Muscle layer of duodenum (tissue), 2 donors: Measurements from ENCODE around the gene UBASH3B.

Experiments used
- H3K27ac ChIP-seq: one replicate; pipeline ENCODE4 v1.7.0; 2013; ENCODE audit warnings: mild to moderate bottlenecking, low read length
- H3K27me3 ChIP-seq: one replicate; pipeline ENCODE4 v1.7.0; 2013; ENCODE audit warnings: low read depth, mild to moderate bottlenecking, control low read depth, low read length
- H3K36me3 ChIP-seq, 2 donors: one replicate each; pipeline ENCODE4 v1.7.0; 2013; ENCODE audit warnings: low read length in 2 of 2, control low read depth in 1 of 2, mild to moderate bottlenecking in 1 of 2; ENCODE audit not compliant: insufficient read depth in 2 of 2, control insufficient read depth in 1 of 2
- H3K4me1 ChIP-seq, 2 donors: one replicate each; pipeline ENCODE4 v1.7.0; 2013; ENCODE audit warnings: low read length in 2 of 2, mild to moderate bottlenecking in 2 of 2, control low read depth in 1 of 2, moderate library complexity in 1 of 2; ENCODE audit not compliant: insufficient read depth in 2 of 2, control insufficient read depth in 1 of 2
- H3K4me3 ChIP-seq, 2 donors: one replicate each; pipeline ENCODE4 v1.7.0; 2013; ENCODE audit warnings: low read length in 2 of 2, low read depth in 1 of 2, mild to moderate bottlenecking in 1 of 2
- H3K9me3 ChIP-seq, 2 donors: one replicate each; pipeline ENCODE4 v1.7.0; 2013; ENCODE audit warnings: low read length in 2 of 2, control low read depth in 1 of 2, mild to moderate bottlenecking in 1 of 2; ENCODE audit not compliant: control insufficient read depth in 1 of 2
- donor health status: healthy.

UBASH3B gene

DNA sequence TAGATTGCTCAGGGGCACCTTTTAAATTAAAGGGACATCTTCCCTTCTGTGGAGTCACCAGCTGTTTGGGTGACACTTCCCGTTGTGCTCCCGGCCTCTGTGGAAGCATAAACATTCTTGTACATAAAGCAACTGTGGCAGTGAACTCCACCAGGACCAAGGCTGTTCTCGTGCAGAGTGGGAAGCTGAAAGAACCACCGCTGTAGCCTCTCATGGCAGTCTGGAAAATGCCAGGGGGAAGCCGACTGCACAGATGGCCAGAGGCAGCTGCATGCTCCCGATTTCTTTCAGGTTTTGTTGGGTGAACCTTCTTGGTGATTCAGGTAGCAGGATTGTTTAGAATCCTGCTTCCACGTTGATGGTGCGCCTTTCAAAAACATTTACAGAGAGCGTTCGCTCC is 10.3 kb downstream of the UBASH3B start:
- H3K9me3 ChIP-seq = no peaks in the 10 kb centered on the region
- H3K36me3 ChIP-seq = no peaks in the 10 kb centered on the region
- no peak overlapping the region for H3K27ac ChIP-seq
- H3K4me3 ChIP-seq = no peak overlapping the region
- peaks cover 7 to 9% of the 10 kb centered on the region in 2 donors for H3K4me1 ChIP-seq
- H3K27me3 ChIP-seq = no peaks in the 10 kb centered on the region

DNA sequence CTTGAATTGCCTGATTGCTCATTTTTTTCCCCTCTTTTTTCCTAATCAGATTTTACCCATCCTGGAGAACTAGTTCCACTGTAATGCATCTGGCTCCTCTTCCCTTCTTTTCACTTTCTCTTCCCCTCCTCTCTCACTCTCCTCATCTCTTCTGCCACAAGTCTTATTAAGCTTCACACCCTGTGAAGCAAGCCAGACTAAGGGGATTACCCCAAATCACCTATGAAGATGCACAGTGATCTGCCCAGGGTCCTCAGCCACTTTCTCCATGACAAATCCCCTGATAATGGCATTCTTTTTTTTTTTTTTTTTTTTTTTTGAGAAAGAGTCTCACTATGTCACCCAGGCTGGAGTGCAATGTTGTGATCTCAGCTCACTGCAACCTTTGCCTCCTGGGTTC is 11.2 kb downstream of the UBASH3B start:
- H3K27ac ChIP-seq = no peak overlapping the region
- no peaks in the 10 kb centered on the region for H3K9me3 ChIP-seq
- no peak overlapping the region for H3K4me3 ChIP-seq
- H3K36me3 ChIP-seq = no peaks in the 10 kb centered on the region
- no peaks in the 10 kb centered on the region for H3K27me3 ChIP-seq
- peaks cover 7 to 9% of the 10 kb centered on the region in 2 donors for H3K4me1 ChIP-seq

DNA sequence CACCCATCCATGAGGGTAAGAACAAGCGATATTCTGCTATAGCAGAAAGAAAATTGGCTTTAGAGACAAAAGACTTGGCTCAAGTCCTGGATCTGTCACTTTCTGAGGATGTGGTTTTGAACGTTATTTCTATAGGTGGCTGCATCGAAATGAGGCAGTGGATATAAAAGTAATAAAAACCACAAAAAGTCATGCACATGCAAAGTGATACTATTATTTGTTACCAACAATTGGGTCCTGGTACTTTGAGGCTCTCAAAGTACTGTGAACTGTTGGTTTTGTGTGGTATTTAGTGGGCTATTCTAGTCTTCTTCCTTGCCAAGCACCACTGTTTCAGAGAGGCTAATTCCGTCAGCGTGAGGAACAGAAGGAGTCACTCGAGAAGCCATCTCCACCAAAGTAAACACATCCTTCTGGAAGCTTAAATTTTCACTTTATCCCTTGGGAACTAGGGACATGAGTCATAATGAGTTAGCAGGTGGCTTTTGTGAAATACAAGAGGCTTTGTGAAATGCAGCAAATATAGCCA is 13.1 kb downstream of the UBASH3B start:
- H3K27me3 ChIP-seq = no peaks in the 10 kb centered on the region
- peaks cover 7 to 8% of the 10 kb centered on the region in 2 donors for H3K4me1 ChIP-seq
- H3K36me3 ChIP-seq = no peaks in the 10 kb centered on the region
- no peak overlapping the region for H3K27ac ChIP-seq
- H3K9me3 ChIP-seq = no peaks in the 10 kb centered on the region
- no peak overlapping the region for H3K4me3 ChIP-seq

DNA sequence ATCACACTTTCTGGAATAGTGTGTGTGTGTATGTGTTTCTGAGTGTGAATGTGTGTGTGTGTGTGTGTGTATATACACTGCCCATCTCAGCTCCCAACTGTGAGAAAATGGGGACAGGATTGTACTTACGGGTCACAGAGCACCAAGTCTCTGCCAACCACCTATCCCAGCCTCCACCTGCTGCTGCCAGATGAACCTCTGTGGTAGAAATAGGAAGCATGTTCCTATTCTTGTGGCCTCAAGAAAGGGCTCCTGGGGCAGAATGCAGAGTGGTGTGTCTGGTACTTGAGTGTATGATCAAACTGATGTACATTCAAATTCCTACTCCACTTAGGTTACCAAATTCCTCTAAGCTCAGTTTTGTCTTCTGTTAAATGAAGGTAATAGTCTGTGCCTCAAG is 14.6 kb downstream of the UBASH3B start:
- Histone ChIP-seq H3K9me3 (no peaks in the 10 kb centered on the region), H3K4me1 (peaks cover 4 to 7% of the 10 kb centered on the region in 2 donors), H3K36me3 (no peaks in the 10 kb centered on the region), H3K4me3 (no peak overlapping the region), H3K27me3 (no peaks in the 10 kb centered on the region), H3K27ac (no peak overlapping the region)

DNA sequence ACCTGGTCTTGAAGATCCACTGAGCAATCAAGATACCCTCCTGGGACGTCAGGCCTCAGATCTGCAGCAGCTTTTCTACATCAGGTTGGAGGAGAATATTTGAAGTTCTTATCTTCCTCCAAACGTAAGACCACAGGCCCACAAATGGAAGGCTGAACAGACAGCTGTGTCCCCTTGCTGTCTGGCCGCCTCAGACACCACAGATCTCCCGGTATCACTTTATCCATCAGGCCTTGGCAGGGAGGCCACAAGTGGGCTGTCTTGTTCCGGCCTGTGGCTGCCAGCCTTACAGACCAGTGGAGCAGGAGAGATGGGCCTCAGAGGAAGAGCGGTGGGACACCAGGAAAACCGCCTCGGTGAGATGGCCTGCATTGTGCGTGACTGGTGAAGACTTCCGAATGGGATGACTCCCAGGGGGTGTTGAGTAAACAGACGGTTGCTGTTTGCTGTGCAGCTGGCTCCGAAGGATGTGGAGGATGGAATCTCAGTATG is 15.9 kb downstream of the UBASH3B start:
- Histone ChIP-seq H3K9me3 (no peaks in the 10 kb centered on the region), H3K27ac (no peak overlapping the region), H3K4me3 (no peak overlapping the region), H3K36me3 (no peaks in the 10 kb centered on the region), H3K27me3 (no peaks in the 10 kb centered on the region), H3K4me1 (peaks cover 3 to 4% of the 10 kb centered on the region in 2 donors)

DNA sequence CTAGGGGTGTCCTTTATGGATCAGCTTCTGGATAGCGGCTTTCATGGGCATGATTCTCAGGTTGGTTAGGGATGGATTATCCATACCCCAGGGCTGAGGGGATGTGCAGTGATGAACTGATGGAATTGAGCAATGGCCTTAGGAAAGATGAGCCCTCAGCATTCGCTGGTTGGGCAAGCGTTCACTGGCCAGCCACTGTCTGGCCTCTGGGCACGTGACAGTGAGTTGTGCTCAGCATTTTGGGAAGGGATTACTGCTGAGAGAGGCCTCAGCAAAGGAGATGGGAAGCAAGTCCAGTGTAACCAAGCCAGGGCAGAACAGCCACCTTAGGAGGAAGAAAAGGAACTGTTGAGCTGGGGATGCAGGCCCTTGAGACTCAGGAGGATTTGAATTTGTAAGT is 17.4 kb downstream of the UBASH3B start:
- peaks cover 0 to 4% of the 10 kb centered on the region in 2 donors for H3K4me1 ChIP-seq
- H3K36me3 ChIP-seq = no peaks in the 10 kb centered on the region
- H3K4me3 ChIP-seq = no peak overlapping the region
- no peak overlapping the region for H3K27ac ChIP-seq
- no peaks in the 10 kb centered on the region for H3K27me3 ChIP-seq
- no peaks in the 10 kb centered on the region for H3K9me3 ChIP-seq

DNA sequence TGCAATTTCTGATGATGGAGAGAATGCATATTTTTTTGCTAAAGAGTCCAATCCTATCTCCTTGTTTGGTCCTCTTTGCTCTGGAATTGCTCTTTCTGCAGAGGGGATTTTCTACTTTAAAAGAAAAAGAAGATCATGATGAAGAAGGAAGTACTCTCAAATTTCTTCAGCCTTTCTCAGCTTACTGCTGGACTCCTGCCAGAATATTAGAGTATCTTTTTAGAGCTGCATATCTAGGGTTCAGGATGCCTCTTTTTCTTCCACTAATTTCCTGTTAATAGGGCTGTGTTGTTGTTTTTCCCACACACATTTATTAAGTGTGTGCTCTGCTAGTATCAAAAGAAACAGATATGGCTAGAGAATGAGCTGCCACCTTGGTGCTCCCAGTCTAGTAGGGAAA is 18.2 kb downstream of the UBASH3B start:
- Histone ChIP-seq H3K9me3 (no peaks in the 10 kb centered on the region), H3K4me1 (no peaks in the 10 kb centered on the region), H3K27ac (no peak overlapping the region), H3K4me3 (no peak overlapping the region), H3K36me3 (no peaks in the 10 kb centered on the region), H3K27me3 (no peaks in the 10 kb centered on the region)

DNA sequence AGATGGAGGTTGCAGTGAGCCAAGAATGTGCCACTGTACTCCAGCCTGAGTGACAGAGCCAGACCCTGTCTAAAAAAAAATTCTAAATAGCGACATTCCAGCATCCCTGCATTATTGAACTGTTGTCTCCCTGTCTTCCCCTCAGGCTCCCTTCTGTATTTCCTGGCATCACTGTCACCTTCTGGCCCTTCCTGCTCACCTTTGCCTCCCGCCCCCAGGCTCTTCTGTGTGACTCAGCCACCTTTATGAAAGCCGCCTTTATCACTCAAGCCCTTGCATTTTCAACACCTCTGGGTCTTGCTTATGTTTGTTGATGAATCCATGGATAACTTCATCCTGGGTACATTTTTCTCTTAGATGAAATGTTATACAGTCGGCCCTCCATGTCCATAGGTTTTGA is 21.1 kb downstream of the UBASH3B start:
- Histone ChIP-seq H3K4me1 (no peaks in the 10 kb centered on the region), H3K4me3 (no peak overlapping the region), H3K27me3 (no peaks in the 10 kb centered on the region), H3K36me3 (no peaks in the 10 kb centered on the region), H3K27ac (no peak overlapping the region), H3K9me3 (no peaks in the 10 kb centered on the region)

DNA sequence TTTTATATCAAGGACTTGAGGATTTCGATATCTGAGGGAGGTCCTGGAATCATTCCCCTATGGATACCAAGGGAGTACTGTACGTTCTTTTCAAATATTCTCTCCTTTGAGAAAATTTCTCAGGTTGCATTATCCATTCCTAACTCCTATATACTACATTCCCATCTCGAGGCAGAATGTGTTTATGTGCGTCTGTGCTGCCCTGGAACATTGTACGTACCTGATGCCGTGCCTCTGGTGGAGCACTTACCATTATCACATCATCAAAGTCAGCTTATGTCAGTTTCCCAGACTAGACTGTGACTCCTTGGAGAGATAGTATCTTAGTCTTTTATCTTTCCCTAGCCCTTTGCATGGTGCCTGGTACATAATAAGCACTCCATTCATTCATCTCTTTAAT is 21.7 kb downstream of the UBASH3B start:
- Histone ChIP-seq H3K4me3 (no peak overlapping the region), H3K4me1 (no peaks in the 10 kb centered on the region), H3K36me3 (no peaks in the 10 kb centered on the region), H3K27ac (no peak overlapping the region), H3K9me3 (no peaks in the 10 kb centered on the region), H3K27me3 (no peaks in the 10 kb centered on the region)

DNA sequence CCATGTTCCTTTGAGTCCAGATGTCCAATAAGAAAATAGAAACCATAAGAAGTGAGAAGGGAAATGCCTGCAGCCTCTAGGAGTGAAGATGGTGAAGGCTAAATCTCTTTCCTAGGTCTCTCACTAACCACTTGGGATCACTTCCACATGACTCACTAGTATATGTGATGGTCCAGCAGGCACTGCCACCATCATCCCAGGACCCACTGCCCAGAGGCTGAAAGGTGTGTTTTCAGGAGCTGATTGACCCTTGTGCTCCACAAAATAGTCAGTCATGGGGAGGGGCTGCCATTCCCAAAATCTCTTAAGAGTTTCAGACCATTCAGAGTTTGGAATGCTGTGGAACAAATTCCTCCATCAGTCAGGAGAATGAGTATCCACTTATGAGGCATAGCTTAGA is 22.9 kb downstream of the UBASH3B start:
- H3K27me3 ChIP-seq = no peaks in the 10 kb centered on the region
- H3K9me3 ChIP-seq = no peaks in the 10 kb centered on the region
- H3K4me3 ChIP-seq = no peak overlapping the region
- no peaks in the 10 kb centered on the region for H3K36me3 ChIP-seq
- no peaks in the 10 kb centered on the region for H3K4me1 ChIP-seq
- H3K27ac ChIP-seq = no peak overlapping the region

DNA sequence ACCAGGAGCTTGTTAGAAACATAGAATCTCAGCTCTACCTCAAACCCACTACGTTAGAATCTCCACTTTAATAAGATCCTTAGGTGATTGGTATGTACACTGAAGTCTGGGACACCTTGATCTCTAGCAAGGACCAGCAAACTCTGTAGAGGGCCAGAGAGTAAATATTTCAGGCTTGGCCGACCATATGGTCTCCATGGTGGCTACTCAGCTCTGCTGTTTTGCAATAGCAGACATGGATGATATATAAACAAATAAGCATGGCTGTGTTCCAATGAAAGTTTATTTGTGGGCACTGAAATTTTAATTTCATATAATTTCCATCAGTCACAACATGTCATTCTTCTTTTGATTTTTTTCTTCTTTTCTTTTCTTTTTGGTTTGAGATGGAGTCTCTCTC is 23.9 kb downstream of the UBASH3B start:
- no peak overlapping the region for H3K27ac ChIP-seq
- no peaks in the 10 kb centered on the region for H3K9me3 ChIP-seq
- H3K4me3 ChIP-seq = no peak overlapping the region
- H3K36me3 ChIP-seq = no peaks in the 10 kb centered on the region
- H3K4me1 ChIP-seq = no peaks in the 10 kb centered on the region
- no peaks in the 10 kb centered on the region for H3K27me3 ChIP-seq

DNA sequence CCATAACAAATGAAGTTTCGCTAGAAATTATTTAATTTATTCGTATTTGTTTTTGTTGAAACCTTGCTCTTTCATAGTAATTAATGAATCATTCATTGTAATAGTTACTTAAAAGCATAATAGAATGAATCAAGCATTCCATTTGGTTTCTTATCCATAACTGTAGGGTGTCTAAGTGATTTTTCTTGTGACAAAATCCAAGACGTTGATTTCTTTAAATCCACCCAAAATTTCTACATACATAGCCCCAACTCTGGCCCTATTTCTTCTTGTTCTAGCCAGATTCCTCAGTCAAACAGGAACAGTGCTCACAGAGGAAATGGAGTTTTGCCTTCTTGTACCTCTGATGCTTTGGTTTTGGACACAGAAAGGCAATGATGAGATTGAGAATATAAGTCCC is 25.5 kb downstream of the UBASH3B start:
- Histone ChIP-seq H3K9me3 (no peaks in the 10 kb centered on the region), H3K4me3 (no peak overlapping the region), H3K27me3 (no peaks in the 10 kb centered on the region), H3K36me3 (no peaks in the 10 kb centered on the region), H3K27ac (no peak overlapping the region), H3K4me1 (no peaks in the 10 kb centered on the region)
